NCI-H510A (cell line): ENCODE results near the gene MACROH2A2.

Source experiments
- DNase-seq: peaks from one replicate; lab custom pipeline; 2025; lab: John Stamatoyannopoulos, UW

MACROH2A2 gene

GRCh38 chr10:70130878-70131559, 78.4 kb downstream of the MACROH2A2 start:
- no peak for DNase-seq

- DNase-seq, result no peak
These were observed 78.9 kb downstream of the MACROH2A2 start for GRCh38 chr10:70131560-70131937.

- DNase-seq, result peak; percentile 76
These were observed 79.7 kb downstream of the MACROH2A2 start, which contains the start of gene AIFM2 for GRCh38 chr10:70132098-70133029. Gene AIFM2 (minus strand): TSS chr10:70132825. CDS start chr10:70124084, 8,741 bp downstream.

- DNase-seq, result no peak
These were observed 82.4 kb downstream of the MACROH2A2 start for GRCh38 chr10:70135046-70135445.

- DNase-seq, result no peak
These were observed 83.0 kb downstream of the MACROH2A2 start for GRCh38 chr10:70135684-70136083.

DNA sequence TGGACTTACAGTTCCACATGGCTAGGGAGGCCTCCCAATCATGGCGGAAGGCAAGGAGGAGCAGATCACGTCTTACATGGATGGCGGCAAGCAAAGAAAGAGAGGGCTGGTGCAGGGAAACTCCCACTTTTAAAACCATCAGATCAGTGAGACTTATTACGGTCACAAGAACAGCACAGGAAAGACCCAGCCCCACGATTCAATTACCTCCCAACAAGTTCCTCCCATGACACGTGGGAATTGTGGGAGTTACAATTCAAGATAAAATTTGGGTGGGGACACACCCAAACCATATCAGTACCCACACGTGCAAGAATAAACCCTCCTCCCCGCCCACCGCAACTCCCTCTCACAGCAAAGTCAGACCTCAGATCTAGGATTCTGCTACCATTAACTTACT, 84.5 kb downstream of the MACROH2A2 start:
- DNase-seq, result no peak

- no peak for DNase-seq
These were observed 85.6 kb downstream of the MACROH2A2 start for GRCh38 chr10:70137927-70138883.

DNA sequence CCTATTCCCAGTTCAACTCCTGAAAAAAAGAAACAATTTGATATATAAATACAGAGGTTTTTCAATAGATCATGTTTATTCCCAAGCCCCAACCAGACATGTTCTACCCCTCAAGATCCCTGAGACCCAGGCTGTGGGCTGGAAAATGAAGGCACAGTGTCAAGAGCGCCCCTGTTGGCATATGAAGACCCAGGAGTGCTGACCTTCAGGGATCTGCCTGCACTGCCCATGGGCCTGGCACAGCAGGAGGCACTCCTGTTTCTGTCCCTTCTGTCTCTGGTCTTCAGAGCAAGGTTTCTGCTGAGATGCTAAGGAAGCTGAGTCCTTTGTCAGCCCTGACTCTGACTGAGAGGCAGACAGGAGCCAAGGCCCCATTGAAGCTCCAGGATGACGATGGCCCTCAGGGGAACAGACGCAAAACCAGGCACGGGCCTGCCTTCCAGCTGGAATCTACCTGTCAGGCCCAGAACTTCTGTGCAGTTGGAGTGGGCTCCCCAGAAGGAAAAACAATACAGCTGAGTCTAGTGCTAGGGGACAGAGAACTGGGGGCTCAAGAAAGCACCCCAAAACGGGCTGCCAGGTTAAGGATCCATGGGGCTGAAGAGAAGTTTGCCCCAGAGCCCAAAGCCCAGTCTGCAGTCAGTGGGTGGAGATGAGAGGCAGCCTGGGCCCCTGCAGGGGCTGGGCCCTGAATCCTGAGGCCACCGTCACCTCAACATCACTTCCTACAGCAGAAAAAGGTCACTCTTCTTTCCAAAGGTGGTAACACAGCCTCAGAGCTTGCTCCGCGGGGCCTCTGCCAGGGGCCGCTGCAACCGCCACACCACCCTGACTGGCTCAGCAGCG, 86.7 kb downstream of the MACROH2A2 start:
- no peak for DNase-seq

- DNase-seq, result no peak
These were observed 87.3 kb downstream of the MACROH2A2 start for GRCh38 chr10:70139997-70140250.

- no peak for DNase-seq
These were observed 87.7 kb downstream of the MACROH2A2 start for GRCh38 chr10:70140297-70140696.

GRCh38 chr10:70142555-70142954, 89.9 kb downstream of the MACROH2A2 start:
- DNase-seq, result no peak

- DNase-seq, result no peak
These were observed 91.9 kb downstream of the MACROH2A2 start for GRCh38 chr10:70144372-70145110.

- DNase-seq, result no peak
These were observed 92.6 kb downstream of the MACROH2A2 start for GRCh38 chr10:70145166-70145665.

DNA sequence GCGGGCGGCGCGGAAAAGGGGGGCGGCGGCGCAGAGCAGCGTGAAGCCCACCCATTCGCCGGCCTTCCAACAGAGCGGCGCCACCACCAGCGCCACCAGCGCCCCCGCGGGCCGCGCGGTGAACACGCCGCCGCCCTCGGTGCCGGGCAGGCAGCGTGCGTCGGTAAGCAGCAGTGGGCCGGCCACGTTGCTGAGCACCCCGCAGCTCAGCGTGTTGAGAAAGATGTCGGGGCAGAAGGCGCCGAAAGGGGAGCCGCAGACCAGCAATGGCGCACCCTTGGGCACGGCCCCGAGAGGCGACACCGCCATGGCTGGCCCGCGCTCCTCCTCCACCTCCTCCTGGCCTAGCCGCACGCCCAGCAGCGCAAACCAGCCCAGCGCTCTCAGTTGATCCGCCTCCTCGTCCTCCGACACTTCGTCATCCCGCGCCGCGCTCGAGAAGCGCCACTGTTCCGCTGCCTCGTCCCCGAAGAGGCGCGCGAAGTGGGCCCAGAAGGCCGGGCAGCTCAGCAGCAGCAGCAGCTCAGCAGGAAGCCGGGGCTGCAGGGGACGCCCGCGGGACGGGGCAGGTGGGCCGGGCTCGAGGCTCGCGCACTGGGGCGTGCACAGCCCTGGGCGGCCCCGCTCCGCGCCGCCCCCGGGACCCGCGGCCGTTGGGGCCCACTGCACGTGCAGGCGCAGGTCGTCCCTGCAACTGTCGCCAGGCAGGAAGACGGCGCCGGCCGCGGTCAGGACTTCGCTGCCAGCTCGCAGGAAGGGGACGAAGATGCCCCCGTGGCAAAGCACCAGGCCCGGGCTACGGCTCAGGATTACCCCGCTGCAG, 93.2 kb downstream of the MACROH2A2 start:
- DNase-seq, result peak; percentile 27

DNA sequence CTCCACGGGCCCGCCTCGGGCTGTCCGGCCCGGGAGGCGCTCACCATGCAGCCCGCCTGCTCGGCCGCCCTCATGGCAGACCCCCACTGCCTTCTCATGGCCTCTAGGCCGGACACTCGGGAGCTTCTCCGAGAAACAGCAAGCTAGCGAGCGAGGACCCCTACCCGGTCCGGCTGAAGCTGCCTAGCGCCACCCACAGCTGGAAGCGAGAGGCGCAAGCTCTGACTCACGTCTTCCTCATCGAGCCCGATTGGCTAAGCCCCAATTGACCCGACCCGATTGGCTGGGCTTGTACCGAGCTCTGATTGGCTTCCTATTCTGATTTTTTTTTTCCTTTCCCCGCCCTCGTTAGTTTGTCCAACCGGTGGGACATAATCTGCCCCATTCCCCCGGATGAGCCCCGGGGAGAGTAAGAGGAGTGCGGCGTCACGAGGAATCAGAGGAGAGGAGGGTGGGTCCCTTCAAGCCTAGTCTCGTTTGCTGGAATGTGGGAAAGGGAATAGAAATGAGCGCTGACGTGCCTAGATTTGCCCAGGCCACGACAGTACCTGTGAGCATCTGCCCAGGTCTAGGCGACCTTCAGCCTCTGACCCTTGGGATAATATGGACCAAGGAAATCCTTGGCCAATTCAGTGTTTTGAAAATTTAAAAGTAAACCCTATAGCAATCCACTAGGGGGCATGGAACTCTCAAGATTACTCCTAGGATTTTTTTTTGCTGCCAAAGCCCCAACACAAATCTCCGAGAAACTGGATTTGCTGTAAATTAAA, 94.0 kb downstream of the MACROH2A2 start, which contains the start of gene TYSND1:
TSS of gene TYSND1 (minus strand) at position 212 of the 770 bp plus-strand sequence. CDS start at position 98, 114 bp downstream.
- DNase-seq, result peak; percentile 95

- DNase-seq, result no peak
These were observed 94.6 kb downstream of the MACROH2A2 start for GRCh38 chr10:70147259-70147625.

DNA sequence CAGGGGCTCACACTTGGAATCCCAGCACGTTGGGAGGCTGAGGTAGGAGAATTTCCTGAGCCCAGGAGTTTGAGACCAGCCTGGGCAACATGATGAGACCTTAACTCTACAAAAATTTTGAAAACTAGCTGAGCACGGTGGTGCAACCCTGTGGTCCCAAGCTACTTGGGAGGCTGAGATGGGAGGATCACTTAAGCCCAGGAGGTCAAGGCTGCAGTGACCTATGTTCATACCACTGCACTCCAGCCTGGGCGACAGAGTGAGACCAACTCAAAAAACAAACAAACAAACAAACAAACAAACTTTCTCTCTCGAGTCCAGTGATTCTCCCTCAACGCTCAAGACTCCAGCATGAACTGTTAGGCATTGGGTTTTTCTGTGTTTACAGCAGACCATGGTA, 95.9 kb downstream of the MACROH2A2 start:
- DNase-seq, result no peak

DNA sequence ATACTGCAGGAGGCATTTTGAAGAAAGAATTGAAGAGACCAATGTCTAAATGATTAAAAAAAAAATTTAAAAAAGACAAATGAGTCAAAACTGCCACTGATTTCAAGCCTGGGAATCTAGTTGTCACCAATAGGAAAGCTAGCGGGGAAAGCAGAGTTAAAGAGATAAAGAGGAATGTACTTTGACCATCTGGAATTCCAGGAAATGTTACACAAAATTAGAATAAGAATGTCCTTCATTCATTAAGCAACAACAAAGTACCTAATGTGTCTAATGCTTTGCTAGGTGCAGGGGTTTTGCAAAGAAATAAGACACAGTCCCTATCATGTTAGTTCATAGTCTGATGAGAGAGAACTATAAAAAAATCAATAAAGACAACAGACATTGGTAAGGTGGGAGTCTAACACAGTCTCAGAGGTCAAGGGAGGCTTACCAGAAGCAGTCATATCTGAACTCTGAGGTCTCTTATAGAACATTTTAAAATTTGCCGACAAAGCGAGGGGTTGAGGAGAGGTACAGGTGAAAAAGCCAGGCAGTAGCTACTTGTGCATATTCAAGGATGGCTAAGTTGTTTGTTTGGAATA, 102.7 kb downstream of the MACROH2A2 start:
- no peak for DNase-seq
